KOPT-K1 (cell line): Measurements from ENCODE around the gene COA1.
A peak's percentile ranks its signal among the peaks of the same experiment; 100 is the strongest.

Experiments used
- H3K27ac ChIP-seq: fragments of 200-600 bp; sonication (generic); 2 replicates; pipeline ENCODE4 v1.5.1; 2016; ENCODE audit warnings: antibody characterized with exemption, mild to moderate bottlenecking, low read depth, low read length; ENCODE audit not compliant: poor library complexity, severe bottlenecking
- H3K36me3 ChIP-seq: fragments of 200-600 bp; sonication (generic); 2 replicates; pipeline ENCODE4 v1.5.1; 2017; ENCODE audit warnings: antibody characterized with exemption, mild to moderate bottlenecking, low read length, moderate library complexity; ENCODE audit not compliant: insufficient read depth
- H3K9me3 ChIP-seq: fragments of 200-600 bp; sonication (generic); 2 replicates; pipeline ENCODE4 v1.5.1; 2017; ENCODE audit warnings: antibody characterized with exemption, low read length, mild to moderate bottlenecking; ENCODE audit not compliant: insufficient read depth, poor library complexity, severe bottlenecking

COA1 gene

DNA sequence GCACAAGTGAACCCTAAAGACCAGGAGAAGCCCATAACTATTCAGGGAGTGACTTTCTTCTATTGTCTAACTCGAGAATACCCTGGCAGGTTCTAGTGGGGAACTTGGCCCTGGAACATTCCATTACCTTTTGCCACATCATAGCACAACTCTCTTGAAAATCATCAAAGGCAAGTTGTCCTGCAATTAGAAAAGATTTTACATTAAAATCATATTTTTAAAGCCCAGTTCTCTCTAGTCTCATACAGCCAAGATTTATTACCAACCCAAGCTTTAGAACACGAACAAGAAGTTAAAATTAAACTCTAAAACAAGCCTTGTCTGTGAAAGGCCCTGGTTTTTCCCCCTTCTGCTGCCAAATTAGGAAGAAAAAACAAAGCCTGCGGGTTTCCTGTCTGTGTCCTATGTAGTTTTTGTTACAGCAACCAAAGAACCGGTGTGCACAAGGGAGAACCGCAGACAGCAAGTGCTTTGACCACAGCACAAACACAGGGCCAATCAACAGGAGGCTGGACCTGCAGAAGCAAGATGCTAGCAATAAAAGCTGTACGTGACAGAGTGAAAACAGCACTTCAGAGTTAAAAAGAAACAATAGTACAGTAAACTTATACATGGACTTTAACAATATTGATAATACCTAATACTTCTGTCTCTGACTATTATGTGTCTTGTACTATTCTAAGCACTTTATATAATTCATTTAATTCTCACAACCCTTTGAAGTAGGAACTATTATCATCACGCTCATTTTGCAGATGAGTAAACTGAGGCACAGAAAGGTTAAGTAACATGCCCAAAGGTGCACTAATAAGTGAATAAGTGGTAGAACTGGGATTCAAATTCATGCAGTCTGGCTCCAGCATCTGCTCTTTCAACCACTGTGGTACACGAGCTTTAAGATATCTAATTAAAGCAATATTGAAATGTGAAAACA, 80.6 kb downstream of the COA1 start:
- peak overlapping the region; percentile 65 for H3K27ac ChIP-seq
- peaks cover 51% of the 10 kb centered on the region for H3K36me3 ChIP-seq
- H3K9me3 ChIP-seq = no peaks in the 10 kb centered on the region

DNA sequence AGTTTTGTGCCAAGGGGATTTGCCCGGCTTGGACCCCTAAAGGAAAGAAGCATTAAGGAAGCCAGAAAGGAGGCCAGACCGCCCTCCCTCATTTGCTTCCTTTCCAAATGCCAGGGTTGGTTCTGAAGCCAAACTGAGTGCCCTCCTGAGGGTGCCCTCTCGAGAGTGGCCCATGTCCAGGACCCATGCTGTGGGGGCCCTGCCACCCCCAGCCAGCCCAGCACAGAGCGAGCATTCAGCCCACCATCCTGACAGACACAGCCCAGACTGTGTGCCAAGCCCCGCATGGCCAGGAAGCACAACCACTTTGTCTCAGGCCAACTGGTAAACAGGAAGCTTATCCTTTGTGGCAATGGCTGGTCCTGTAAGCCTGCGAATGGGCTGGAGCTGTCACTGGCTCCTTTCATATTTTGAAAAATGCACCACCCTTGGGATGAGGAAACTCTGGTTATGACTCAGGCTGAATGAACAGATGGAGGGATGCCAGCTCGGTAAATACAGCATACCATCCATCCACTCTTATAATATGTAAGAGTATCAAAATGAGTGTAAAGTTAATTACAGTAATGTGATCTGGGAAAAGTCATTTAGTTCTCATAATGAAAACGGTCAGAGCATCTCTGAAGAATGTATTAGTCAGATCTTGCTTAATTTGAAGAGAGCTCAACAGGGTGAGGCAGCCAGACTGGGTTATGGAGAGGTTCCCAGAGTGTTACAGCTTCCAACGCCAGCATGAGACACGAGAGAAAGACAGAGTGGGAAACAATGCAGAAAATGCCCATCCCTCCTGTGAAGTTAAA, 81.5 kb downstream of the COA1 start:
- peak overlapping the region; percentile 65 for H3K27ac ChIP-seq
- H3K36me3 ChIP-seq = peaks cover 60% of the 10 kb centered on the region
- no peaks in the 10 kb centered on the region for H3K9me3 ChIP-seq

DNA sequence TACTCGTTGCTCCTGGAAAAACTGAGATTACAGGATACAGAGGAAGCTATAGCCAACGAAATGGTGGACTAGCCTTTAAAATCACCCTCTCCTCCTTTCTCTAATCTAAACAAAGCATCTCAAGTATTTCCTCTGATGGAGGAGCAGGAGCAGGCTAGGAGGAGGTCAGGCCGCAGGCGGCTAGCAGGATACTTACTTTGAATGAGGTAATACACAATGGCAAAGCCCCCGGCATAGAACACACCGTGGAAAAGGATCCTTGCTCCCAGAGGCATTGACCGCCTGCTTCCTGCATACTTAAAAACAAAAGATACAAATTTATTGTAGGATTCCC, 82.0 kb downstream of the COA1 start:
- H3K36me3 ChIP-seq = peaks cover 64% of the 10 kb centered on the region
- H3K9me3 ChIP-seq = no peaks in the 10 kb centered on the region
- no peak overlapping the region for H3K27ac ChIP-seq

DNA sequence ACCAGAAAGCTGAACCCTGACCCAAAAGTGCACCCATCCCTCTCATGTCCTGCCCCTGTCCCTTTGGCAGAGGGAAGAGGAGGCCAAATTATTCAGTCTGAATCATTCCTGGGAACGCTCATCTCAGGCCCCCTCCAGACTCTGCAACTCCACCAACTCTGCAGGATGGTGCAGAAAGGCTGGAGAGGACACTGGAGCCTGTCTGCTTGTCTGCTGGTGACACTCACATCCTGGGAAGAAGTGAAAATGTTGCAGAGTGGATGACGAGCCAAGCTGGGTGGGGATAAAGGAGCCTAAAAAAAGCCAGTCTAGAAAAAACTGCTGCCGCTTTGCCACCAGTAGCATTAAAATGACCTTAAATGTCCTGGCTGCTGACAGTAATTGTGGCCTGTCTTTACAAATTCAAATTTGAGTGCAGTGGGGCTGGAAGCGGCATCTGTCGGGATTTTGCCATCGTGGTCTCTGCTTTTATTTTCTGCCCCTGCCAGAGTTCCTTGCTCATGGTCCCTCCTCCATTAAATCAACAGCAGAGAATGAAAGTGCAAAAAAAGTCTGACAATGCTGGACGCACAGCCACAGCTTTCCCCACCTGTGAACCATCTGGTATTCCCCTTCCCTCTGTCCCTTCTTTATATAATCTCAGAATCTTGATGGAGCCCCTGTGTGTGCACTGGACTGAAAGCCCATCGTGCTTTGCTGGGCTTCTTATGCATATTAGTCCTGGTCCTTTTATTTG, 82.6 kb downstream of the COA1 start:
- Histone ChIP-seq H3K36me3 (peaks cover 64% of the 10 kb centered on the region), H3K27ac (no peak overlapping the region)

DNA sequence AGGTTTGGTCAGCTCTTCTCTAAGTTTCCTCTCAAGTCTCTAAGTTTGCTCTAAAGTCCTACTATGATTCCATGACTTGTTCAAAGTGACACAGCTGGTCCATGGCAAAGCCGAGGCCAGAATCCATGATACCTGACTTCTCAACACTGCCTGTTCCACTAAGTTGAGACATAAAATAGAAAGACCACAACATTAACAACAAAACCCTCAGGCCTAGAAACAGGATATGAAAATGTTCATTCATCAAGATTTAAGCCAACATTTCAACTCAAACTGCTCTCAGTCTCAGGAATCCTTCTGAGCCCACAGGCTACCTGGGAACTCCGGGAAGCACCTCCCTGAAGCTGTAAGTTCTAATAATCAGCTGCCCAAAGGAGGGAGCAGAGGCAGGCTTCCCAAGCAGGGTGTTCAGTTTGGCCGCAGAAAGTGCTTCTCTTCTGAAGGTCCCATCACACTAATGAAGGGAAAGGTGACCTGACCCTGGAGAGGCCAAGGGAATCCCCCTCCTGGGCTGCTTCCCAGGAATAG, 83.6 kb downstream of the COA1 start:
- peaks cover 69% of the 10 kb centered on the region for H3K36me3 ChIP-seq
- H3K27ac ChIP-seq = no peak overlapping the region

More for the DNA sequence above, 82.6 kb downstream of the COA1 start:
- no peaks in the 10 kb centered on the region for H3K9me3 ChIP-seq

DNA sequence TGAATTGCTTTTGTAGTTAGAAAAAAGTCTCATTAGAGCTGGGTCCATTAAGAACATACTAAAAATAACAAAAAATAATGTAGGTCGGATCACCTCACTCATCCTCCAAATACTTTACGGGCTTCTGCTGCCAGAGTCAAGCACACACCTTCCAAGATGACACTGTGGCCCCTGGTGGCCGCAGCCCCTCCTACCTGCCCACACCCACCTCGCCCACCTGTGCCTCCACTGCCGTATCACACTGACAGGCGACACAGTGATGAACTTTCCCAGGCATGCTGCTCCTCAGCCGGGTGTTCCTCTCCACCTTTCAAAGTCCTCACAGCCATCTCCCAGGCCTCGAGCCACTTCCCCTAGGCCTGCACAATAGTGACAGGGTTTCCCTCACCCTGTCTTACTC, 85.5 kb downstream of the COA1 start:
- Histone ChIP-seq H3K9me3 (no peaks in the 10 kb centered on the region), H3K27ac (no peak overlapping the region), H3K36me3 (peaks cover 88% of the 10 kb centered on the region)

More for the DNA sequence above, 83.6 kb downstream of the COA1 start:
- H3K9me3 ChIP-seq = no peaks in the 10 kb centered on the region

DNA sequence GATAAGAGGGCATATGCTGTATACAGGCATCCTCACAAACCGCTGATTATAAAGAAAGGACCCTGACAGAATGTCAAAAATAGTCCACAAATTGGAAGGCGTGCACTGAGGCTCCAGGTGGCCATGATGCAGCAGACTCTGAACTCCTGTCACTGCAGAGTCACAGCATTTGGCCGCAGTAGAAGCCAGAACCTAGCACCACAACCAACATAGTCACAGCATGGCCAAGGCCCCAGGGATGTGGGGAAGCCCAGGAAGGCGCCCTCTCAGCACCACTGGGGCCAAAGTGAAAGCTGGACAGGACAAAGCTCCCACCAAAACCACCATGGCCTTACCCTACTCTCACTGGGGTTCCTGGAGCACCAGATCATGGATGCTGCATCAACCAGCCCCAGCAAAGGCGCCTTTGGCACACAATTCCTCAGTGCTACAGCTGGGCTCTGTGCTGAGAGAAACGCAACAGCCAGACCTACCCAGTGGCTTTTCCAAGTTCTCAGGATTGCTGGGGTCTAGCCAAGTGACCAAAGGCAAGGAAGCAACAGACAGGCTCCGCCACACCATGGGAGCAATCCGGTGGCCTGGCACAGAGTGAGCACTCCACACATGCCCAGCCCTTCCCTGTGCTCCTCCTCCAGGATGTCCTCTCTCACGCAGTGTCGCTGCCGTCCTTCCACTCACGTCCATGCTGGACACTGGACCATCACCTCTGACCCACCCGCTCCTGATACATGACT, 86.3 kb downstream of the COA1 start:
- H3K9me3 ChIP-seq = no peaks in the 10 kb centered on the region
- H3K27ac ChIP-seq = no peak overlapping the region
- H3K36me3 ChIP-seq = peaks cover 95% of the 10 kb centered on the region

DNA sequence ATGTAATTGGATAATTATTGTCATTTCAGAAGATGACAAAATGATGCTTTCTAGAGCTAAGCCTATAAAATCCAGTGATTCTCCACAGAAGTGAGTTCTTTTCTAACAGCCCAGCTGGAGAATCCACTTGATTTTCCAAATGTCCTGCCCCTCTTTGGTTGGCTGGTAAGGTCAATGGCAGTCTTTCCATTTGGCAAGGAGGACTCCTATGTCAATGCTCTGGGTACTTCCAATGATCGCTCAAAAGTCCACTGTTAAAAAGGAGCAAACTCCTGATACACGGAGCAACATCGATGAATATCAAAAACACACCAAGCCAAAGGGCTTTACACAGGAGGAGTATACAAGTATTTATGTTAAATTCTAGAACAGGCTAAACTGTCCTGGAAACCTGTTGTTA, 88.6 kb downstream of the COA1 start:
- no peak overlapping the region for H3K27ac ChIP-seq
- no peaks in the 10 kb centered on the region for H3K9me3 ChIP-seq
- H3K36me3 ChIP-seq = peaks cover 95% of the 10 kb centered on the region

DNA sequence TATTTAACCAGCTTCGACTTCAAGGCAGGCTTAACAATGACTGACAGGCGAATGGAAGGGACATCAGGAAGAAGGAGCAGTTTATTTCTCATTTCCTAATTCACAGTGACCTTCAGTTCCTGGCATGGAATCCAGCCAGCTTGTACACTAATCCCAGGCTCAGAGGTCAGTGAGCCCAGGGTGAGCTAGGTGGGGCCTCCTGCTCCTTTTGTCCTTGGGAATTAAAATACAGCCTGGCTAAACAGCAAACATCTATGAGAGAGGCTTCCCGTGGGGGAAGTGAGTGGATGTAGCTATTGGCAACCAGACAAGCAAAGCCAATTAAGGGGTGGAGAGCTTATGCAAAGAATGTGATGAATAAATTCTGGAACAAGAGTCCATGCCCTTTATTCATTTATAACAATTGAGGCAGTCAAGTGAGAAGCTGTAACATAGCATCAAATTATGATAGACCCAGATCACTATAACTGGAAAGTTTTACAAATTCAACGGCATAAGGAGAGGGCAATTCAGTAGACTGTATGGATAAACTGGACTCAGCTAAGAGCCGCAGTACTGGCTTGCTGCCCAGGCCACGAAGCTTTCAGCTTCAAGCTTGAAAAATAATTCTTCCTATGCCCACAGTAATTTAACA, 89.3 kb downstream of the COA1 start:
- peaks cover 95% of the 10 kb centered on the region for H3K36me3 ChIP-seq
- H3K9me3 ChIP-seq = no peaks in the 10 kb centered on the region
- no peak overlapping the region for H3K27ac ChIP-seq

DNA sequence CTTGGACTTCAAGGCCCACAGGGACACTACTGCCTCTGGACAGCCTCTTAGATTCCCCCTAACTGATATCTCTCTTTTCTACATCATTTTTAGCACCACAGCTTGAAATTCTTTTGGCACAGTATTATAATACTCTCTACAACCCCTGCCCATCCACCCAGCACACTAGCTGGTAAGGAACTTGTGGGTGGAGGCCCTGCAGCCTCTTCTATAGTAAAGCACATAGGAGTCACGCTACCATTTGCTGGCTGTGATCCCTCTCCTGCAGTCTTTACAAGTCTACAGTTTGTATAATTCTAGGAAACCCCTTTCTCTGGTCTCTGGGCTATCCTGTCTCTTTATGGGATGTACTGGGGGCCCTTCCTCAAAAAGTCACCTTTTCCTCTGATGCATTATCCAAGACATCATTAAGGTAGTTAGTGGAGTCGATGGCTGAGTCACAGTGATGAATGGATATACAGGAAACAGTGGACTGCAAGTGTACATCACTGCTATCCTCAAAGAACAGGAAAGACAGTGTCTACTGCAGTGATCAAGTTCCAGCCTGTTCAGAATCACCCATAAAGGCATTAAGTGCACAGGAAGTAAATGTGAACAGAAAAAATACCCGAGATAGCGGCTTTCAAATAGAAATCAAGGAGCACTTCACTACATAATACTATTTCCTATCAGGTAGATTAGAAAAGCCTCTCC, 92.1 kb downstream of the COA1 start:
- Histone ChIP-seq H3K27ac (no peak overlapping the region), H3K36me3 (peaks cover 100% of the 10 kb centered on the region), H3K9me3 (no peaks in the 10 kb centered on the region)

DNA sequence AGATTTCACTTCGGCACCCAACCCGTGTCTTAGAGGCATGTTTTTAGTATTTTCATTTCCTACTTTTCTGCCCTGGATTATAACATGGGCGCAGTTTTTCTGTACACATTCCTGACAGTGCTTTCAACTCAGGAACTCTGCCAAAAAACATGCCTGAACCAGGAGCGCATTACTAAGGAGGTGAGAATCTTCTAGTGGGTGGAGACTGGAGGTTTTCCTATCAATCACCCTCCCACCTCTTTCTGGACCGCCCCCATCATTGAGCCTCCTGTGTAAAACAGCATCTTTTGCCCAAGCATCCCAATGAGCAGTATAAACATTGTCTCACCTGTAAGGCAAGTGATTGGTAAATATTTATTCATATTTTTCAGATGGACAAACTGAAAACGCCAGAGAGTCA, 93.2 kb downstream of the COA1 start:
- Histone ChIP-seq H3K27ac (no peak overlapping the region), H3K9me3 (no peaks in the 10 kb centered on the region), H3K36me3 (peaks cover 100% of the 10 kb centered on the region)

DNA sequence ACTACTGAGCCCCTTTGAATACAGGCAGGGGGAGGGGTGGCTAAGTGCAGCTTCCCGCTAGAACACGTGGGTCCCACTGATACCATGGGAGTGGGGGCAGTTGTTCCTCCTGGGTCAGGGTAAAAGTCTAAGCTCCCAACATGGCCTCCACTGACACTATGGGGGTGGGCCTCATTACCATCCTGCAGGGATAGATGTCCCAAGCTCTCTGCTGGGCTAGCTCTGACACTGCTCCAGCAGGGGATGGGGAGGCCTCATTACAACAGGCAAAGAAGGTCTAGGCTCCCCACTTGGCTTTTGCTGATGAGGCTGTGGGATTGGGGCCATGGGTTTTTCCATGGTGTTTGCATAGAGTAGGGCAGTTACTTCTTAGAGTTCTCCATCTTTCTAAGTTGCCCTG, 94.9 kb downstream of the COA1 start:
- H3K36me3 ChIP-seq = peaks cover 98% of the 10 kb centered on the region
- no peak overlapping the region for H3K27ac ChIP-seq
- H3K9me3 ChIP-seq = no peaks in the 10 kb centered on the region

DNA sequence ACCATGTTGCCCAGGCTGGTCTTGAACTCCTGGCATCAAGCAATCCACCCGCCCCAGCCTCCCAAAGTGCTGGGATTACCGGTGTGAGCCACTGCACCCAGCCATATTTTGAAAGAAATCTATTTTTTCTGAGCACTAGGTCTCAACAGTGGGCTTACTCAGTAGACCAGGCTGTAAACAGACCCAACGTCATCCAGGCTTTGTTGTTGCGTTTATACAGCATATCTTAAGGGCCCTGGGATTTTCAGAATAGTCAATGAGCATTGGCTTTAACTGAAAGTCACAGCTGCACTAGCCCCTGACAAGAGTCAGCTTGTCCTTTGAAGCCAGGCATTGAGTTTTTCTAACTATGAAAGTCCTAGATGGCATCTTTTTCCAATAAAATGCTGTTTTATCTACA, 96.6 kb downstream of the COA1 start:
- peaks cover 98% of the 10 kb centered on the region for H3K36me3 ChIP-seq
- no peak overlapping the region for H3K27ac ChIP-seq
- H3K9me3 ChIP-seq = no peaks in the 10 kb centered on the region
